Endothelial cell of umbilical vein (primary cell): Measurements from ENCODE around the gene DNMT1. TPM values are rescaled to one million over a fixed set of nuclear protein-coding genes. Genes with fewer than 3 reads are reported as not detected.

Experiments used
- BruUV-seq: library from RNA; stranded (reverse); fragments of 400-500 nt; replicated peaks from 2 replicates; lab custom pipeline; 2021; lab: Mats Ljungman, UMichigan
- CTCF ChIA-PET: fragments of 300-600, 350-600 bp; sonication (Branson Sonifier 250); formaldehyde crosslinking; loops from one replicate; lab custom pipeline; 2021; ENCODE audit warnings: antibody characterized with exemption, inconsistent platforms; lab: Charles Lee
- POLR2A ChIA-PET: fragments of 300-600, 350-600 bp; sonication (Branson Sonifier 250); formaldehyde crosslinking; loops from one replicate; lab custom pipeline; 2021; ENCODE audit warnings: antibody characterized with exemption, inconsistent platforms; lab: Charles Lee
- DNase-seq: peaks from one replicate; pipeline ENCODE4 v3.0.0-alpha.2; 2011; ENCODE audit warnings: low read depth, low spot score
- FAIRE-seq: peaks from 2 replicates; lab custom pipeline; 2011; peaks lifted over from hg19 to GRCh38; lab: Jason Lieb, UNC
- H2AFZ ChIP-seq: 2 replicates; pipeline ENCODE4 v1.6.0; 2012; ENCODE audit warnings: low read depth, low read length, control low read depth, inconsistent platforms
- H3K27ac ChIP-seq: 2 replicates; pipeline ENCODE4 v1.5.1; 2011; ENCODE audit warnings: low read depth, mild to moderate bottlenecking, control low read depth, low read length, moderate library complexity; ENCODE audit not compliant: insufficient read depth
- H3K27me3 ChIP-seq, 2 experiments: 2 replicates each; pipeline versions ENCODE4 v1.6.0 to v1.6.1; 2011; ENCODE audit warnings: low read length in 2 of 2, mixed read lengths in 1 of 2; ENCODE audit not compliant: control insufficient read depth in 2 of 2, insufficient read depth in 2 of 2
- H3K36me3 ChIP-seq, 2 experiments: 2 replicates in 1 of 2; 3 replicates in 1 of 2; pipeline ENCODE4 v1.5.1; 2011; ENCODE audit warnings: low read length in 2 of 2, mild to moderate bottlenecking in 1 of 2, moderate library complexity in 1 of 2; ENCODE audit not compliant: control insufficient read depth in 2 of 2, insufficient read depth in 2 of 2; ENCODE audit errors: extremely low read depth in 1 of 2
- H3K4me1 ChIP-seq: 3 replicates; pipeline ENCODE4 v1.5.1; 2011; ENCODE audit warnings: mild to moderate bottlenecking, low read length; ENCODE audit not compliant: control insufficient read depth, insufficient read depth; ENCODE audit errors: extremely low read depth
- H3K4me2 ChIP-seq: 2 replicates; pipeline ENCODE4 v1.6.1; 2011; ENCODE audit warnings: low read length, control low read depth, mixed read lengths; ENCODE audit not compliant: insufficient read depth
- H3K4me3 ChIP-seq, 3 experiments: fragments of 200-600 bp in 1 of 3; sonication (generic), shearing (Covaris generic) in 1 of 3; replicated peaks in 1 of 3; 2 replicates each; pipeline ENCODE4 v1.5.1; 2011 to 2016; ENCODE audit warnings: control low read depth in 3 of 3, low read length in 3 of 3, mild to moderate bottlenecking in 2 of 3, inconsistent platforms in 1 of 3, low read depth in 1 of 3, moderate library complexity in 1 of 3; ENCODE audit not compliant: insufficient read depth in 1 of 3
- H3K79me2 ChIP-seq: 2 replicates; pipeline ENCODE4 v1.6.0; 2012; ENCODE audit warnings: low read length, inconsistent platforms; ENCODE audit not compliant: control insufficient read depth, insufficient read depth
- H3K9ac ChIP-seq: replicated peaks from 2 replicates; pipeline ENCODE3; 2011; ENCODE audit warnings: low read length, control low read depth; ENCODE audit not compliant: insufficient read depth; ENCODE audit errors: extremely low read depth
- H3K9me1 ChIP-seq: replicated peaks from 3 replicates; pipeline ENCODE4 v1.6.0; 2011; ENCODE audit warnings: mild to moderate bottlenecking, low read length; ENCODE audit not compliant: control insufficient read depth, insufficient read depth; ENCODE audit errors: extremely low read depth
- H3K9me3 ChIP-seq: replicated peaks from 2 replicates; pipeline ENCODE4 v1.5.1; 2012; ENCODE audit warnings: low read length, inconsistent platforms; ENCODE audit not compliant: control insufficient read depth, insufficient read depth
- H4K20me1 ChIP-seq: replicated peaks from 2 replicates; pipeline ENCODE3; 2011; ENCODE audit warnings: mild to moderate bottlenecking, low read length; ENCODE audit not compliant: control insufficient read depth, insufficient read depth; ENCODE audit errors: extremely low read depth
- EZH2 ChIP-seq: IDR thresholded peaks from 2 replicates; pipeline ENCODE4 v1.6.1; 2012; ENCODE audit warnings: borderline replicate concordance, low read depth, mild to moderate bottlenecking, moderate library complexity, low read length, inconsistent platforms; ENCODE audit not compliant: severe bottlenecking
- GATA2 ChIP-seq: IDR thresholded peaks from 2 replicates; pipeline ENCODE4 v1.7.0; 2011; ENCODE audit warnings: low read depth, mild to moderate bottlenecking, moderate library complexity, mixed read lengths, low read length; ENCODE audit not compliant: insufficient read length, insufficient read depth
- MAX ChIP-seq: IDR thresholded peaks from 2 replicates; pipeline ENCODE4 v1.6.1; 2011; ENCODE audit not compliant: insufficient read depth, insufficient read length
- POLR2A ChIP-seq: IDR thresholded peaks from 2 replicates; pipeline ENCODE4 v1.6.1; 2012; ENCODE audit warnings: low read depth, mild to moderate bottlenecking, control low read depth, low read length
- POLR2AphosphoS5 ChIP-seq: IDR thresholded peaks from 2 replicates; pipeline ENCODE4 v1.6.1; 2012; ENCODE audit warnings: low read depth, mild to moderate bottlenecking, control low read depth, low read length, moderate library complexity; ENCODE audit not compliant: insufficient read depth
- dilution Hi-C: fragments of 300-500 bp; cut with MboI; formaldehyde crosslinking; loops from one replicate; pipeline ENCODE4 v1.15.0; 2019; ENCODE audit warnings: low sequenced_read_pairs; ENCODE audit not compliant: extremely low pct_ligation_motif_present
- intact Hi-C: fragments of 100-400 bp; cut with micrococcal nuclease; formaldehyde crosslinking; loops from one replicate; pipeline ENCODE4 v1.10.0; 2022
- polyA plus RNA-seq, 4 experiments: library from polyadenylated mRNA; depleted of rRNA in 3 of 4; stranded (reverse) in 3 of 4; unstranded in 1 of 4; fragments of >200 nt; gene quantifications; 2 replicates each; pipeline versions ENCODE4 v1.2.1 to v1.2.3, GENCODE V29; 2011 to 2012; ENCODE audit warnings: missing spikeins in 1 of 4
- total RNA-seq: library from RNA; stranded (reverse); gene quantifications from 2 replicates; pipeline ENCODE4 v1.2.3, GENCODE V29; 2021
- TF ChIP-seq, protein P1 (sequence below), 2 donors: IDR thresholded peaks; 1 replicate in 1 of 2; 2 replicates in 1 of 2; pipeline ENCODE4 v1.5.1; 2011; ENCODE audit warnings: low read length in 2 of 2, mild to moderate bottlenecking in 2 of 2, moderate library complexity in 2 of 2, control low read depth in 1 of 2, inconsistent platforms in 1 of 2, low read depth in 1 of 2; ENCODE audit not compliant: insufficient read depth in 1 of 2; ENCODE audit errors: extremely low read depth in 1 of 2

Gene DNMT1
- total and polyA plus RNA-seq, 2 donors (not counting 3 experiments of a cell fraction or from before 2014, with no cell fraction given), result 53.4 to 165 TPM

- Histone ChIP-seq H3K27me3 (no peaks in the 10 kb centered on the region), H3K27ac (no peak overlapping the region), H3K79me2 (no peaks in the 10 kb centered on the region), H3K4me3 (no peak overlapping the region), H3K4me2 (no peak overlapping the region), H4K20me1 (no peaks in the 10 kb centered on the region), H3K9ac (no peak overlapping the region), H3K9me1 (no peaks in the 10 kb centered on the region), H3K36me3 (no peaks in the 10 kb centered on the region), H3K9me3 (no peaks in the 10 kb centered on the region), H2AFZ (no peak overlapping the region), H3K4me1 (no peaks in the 10 kb centered on the region)
- TF ChIP-seq GATA2 (no peak), MAX (no peak)
- TF ChIP-seq, protein P1, sequence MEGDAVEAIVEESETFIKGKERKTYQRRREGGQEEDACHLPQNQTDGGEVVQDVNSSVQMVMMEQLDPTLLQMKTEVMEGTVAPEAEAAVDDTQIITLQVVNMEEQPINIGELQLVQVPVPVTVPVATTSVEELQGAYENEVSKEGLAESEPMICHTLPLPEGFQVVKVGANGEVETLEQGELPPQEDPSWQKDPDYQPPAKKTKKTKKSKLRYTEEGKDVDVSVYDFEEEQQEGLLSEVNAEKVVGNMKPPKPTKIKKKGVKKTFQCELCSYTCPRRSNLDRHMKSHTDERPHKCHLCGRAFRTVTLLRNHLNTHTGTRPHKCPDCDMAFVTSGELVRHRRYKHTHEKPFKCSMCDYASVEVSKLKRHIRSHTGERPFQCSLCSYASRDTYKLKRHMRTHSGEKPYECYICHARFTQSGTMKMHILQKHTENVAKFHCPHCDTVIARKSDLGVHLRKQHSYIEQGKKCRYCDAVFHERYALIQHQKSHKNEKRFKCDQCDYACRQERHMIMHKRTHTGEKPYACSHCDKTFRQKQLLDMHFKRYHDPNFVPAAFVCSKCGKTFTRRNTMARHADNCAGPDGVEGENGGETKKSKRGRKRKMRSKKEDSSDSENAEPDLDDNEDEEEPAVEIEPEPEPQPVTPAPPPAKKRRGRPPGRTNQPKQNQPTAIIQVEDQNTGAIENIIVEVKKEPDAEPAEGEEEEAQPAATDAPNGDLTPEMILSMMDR (IDR thresholded peaks at IDR 0.05; ENCODE audit: extremely low read depth in 1 of 2, insufficient read depth in 1 of 2, low read depth in 1 of 2, low read length in 2 of 2), result peak in 1 of 2 donors; percentile 26
- BruUV-seq, result no TSS peak
- FAIRE-seq (no peak), DNase-seq (no peak)
- POLR2A ChIA-PET, result no interaction called here
- dilution Hi-C loops, result no loop called here
- CTCF ChIA-PET, result interaction anchor here (0.6 to 2.0 kb wide), 8 partner anchors 9 to 76 kb away, joined by 3 to 13 read pairs (median 4); partner anchors contain the start of gene DNMT1
- intact Hi-C loops, result no loop called here
Observed at GRCh38 chr19:10219678-10220077, 24.9 kb upstream of the DNMT1 start.

DNA sequence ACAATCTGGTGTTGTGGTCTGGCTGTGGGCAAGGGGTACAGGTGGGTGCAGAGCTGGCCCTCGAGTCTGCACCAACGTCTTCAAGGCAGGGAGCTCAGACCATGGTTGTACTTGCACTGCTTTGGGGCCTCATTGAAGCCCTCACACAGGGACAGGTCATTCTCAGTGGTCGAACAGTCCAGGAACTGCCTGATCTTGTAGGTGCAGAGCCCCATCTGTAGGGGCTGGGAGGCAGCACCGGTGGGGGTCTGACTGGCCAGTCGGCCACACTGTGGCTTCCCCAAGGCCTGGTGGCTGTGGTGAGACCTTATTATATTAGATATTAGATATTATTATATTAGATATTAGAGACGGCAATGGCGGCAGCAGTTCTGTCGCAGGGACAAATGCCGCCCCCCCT is 22.3 kb upstream of the DNMT1 start:
- dilution Hi-C loops (no loop called here), intact Hi-C loops (no loop called here)
- DNase-seq (no peak), FAIRE-seq (no peak)
- BruUV-seq, result no TSS peak
- Histone ChIP-seq H3K36me3 (no peaks in the 10 kb centered on the region), H3K9me3 (no peaks in the 10 kb centered on the region), H3K9me1 (no peaks in the 10 kb centered on the region), H3K27me3 (no peaks in the 10 kb centered on the region), H2AFZ (no peak overlapping the region), H3K4me2 (no peak overlapping the region), H3K4me3 (no peak overlapping the region), H4K20me1 (no peaks in the 10 kb centered on the region), H3K9ac (no peak overlapping the region), H3K4me1 (no peaks in the 10 kb centered on the region), H3K79me2 (no peaks in the 10 kb centered on the region), H3K27ac (no peak overlapping the region)
- TF ChIP-seq GATA2 (no peak), POLR2A (no peak), POLR2AphosphoS5 (no peak), EZH2 (no peak)
- TF ChIP-seq, protein P1 (IDR thresholded peaks at IDR 0.05; ENCODE audit: extremely low read depth in 1 of 2, insufficient read depth in 1 of 2, low read depth in 1 of 2, low read length in 2 of 2), result no peak
- POLR2A ChIA-PET, result no interaction called here
- CTCF ChIA-PET, result interaction anchor here (1.2 kb wide), 1 partner anchor 11 kb away, joined by 4 read pairs; no protein-coding TSS in a partner anchor
